Hematopoietic multipotent progenitor cell (in vitro differentiated cells): ENCODE data around the gene ABL2. TPM values are rescaled to one million over a fixed set of nuclear protein-coding genes. Genes with fewer than 3 reads are reported as not detected.
"Not testable (repeated sequence)": the region's sequence is repeated elsewhere in the genome, so short reads cannot be mapped to it uniquely, and the experiment has no call there.

Experiments
- DNase-seq, 3 donors: peaks; one replicate each; pipeline ENCODE4 v3.0.0-alpha.2; 2011 to 2015; ENCODE audit warnings: low read depth in 2 of 3, low spot score in 2 of 3
- total RNA-seq: library from RNA; depleted of rRNA; stranded (reverse); fragments of >200 nt; gene quantifications from one replicate; pipeline ENCODE4 v1.2.3, GENCODE V29; 2012

ABL2 gene
- 10.2 TPM for total RNA-seq

GRCh38 chr1:179229214-179230140 lies at the start of gene ABL2:
Gene ABL2, minus strand, starts transcription at chr1:179229677. Its CDS starts 280 bp downstream, at chr1:179229397.
- DNase-seq = peak; percentile 16 to 81 (median 56)

GRCh38 chr1:179278920-179279319 lies 49.4 kb upstream of the ABL2 start:
- no peak for DNase-seq

DNA sequence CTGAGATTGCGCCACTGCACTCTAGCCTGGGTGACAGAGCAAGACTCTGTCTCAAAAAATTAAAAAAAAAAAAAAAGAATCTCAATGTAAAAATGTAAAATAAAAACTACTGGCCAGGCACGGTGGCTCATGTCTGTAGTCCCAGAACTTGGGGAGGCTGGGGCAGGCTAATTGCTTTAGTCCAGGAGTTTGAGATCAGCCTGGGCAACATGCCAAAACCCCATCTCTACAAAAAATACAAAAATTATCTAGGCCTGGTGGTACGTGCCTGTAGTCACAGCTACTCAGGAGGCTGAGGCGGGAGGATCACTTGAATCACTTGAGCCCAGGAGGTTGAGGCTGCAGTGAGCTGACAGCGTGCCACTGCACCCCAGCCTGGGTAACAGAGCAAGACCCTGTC lies 44.9 kb upstream of the ABL2 start:
- not testable (repeated sequence) for DNase-seq

- no peak for DNase-seq
These were observed 39.6 kb upstream of the ABL2 start for GRCh38 chr1:179269071-179269470.

GRCh38 chr1:179264507-179264906 lies 35.0 kb upstream of the ABL2 start:
- no peak for DNase-seq

GRCh38 chr1:179263121-179263520 lies 33.6 kb upstream of the ABL2 start:
- no peak for DNase-seq

- DNase-seq = no peak
These were observed 32.7 kb upstream of the ABL2 start for GRCh38 chr1:179262183-179262582.

DNA sequence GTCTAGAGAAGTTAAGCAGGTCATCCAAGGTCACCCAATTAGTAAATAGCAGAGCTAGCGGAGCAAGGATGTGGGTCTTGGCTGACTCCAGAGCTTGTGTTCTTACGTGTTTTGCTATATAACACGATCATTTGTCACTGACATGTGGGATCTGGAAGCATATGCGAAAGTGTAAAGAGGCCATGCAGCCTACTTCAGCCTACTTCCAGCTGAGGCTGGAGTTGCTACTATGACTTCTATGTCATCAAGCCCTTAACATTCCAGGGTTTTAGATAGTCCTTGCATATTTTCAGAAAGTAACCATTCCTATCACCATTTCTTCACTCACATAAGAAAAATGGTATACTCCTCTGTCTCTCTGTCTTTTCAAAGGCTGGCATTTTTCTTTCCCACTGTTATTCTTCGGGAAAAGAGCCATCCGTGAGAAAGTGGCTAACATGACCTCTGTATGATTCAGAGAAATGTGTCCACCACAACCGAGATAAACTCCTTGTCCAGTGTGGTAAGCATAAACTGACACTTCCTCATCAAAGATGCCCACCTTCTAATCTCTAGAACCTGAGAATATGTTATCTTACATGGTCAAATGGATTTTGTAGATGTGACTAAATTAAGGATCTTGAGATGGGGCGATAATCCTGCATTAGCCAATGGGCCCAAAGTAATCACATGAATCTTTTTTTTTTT lies 24.0 kb upstream of the ABL2 start:
- DNase-seq = no peak

DNA sequence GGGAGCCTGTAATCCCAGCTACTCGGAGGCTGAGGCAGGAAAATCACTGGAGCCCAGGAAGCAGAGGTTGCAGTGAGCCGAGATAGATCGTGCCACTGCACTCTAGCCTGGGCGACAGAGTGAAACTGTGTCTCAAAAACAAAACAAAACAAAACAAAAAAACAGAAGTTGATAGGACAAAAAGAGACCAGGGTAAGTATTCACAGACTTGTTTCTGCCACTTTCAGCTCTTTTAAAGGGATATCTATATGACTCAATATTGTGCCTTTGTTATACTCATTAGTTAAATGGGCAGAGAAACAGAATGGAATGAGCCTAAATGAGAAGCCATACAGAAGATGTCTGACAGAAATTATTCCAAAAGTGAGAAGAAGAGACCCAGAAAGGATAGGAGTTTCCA lies 23.1 kb upstream of the ABL2 start:
- no peak for DNase-seq

- no peak for DNase-seq
These were observed 22.2 kb upstream of the ABL2 start for GRCh38 chr1:179251675-179252074.

- DNase-seq = no peak
These were observed 18.4 kb upstream of the ABL2 start for GRCh38 chr1:179247923-179248322.

DNA sequence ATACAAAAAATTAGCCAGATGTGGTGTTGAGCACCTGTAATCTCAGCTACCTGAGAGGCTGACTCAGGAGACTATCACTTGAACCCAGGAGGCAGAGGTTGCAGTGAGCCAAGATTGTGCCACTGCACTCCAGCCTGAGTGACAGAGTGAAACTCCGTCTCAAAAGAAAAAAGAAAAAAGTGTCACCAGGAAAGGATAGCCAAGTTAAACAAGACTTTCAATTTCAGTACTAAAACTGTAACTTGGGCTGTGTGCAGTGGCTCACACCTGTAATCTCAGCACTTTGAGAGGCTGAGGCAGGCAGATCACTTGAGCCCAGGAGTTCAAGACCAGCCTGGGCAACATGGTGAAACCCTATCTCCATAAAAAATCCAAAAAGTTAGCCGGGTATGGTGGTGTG lies 15.9 kb upstream of the ABL2 start:
- not testable (repeated sequence) for DNase-seq

- no peak for DNase-seq
These were observed 12.1 kb upstream of the ABL2 start for GRCh38 chr1:179241530-179242097.

- no peak for DNase-seq
These were observed 7.7 kb upstream of the ABL2 start for GRCh38 chr1:179237222-179237621.

- no peak for DNase-seq
These were observed 5.4 kb upstream of the ABL2 start for GRCh38 chr1:179234863-179235262.

DNA sequence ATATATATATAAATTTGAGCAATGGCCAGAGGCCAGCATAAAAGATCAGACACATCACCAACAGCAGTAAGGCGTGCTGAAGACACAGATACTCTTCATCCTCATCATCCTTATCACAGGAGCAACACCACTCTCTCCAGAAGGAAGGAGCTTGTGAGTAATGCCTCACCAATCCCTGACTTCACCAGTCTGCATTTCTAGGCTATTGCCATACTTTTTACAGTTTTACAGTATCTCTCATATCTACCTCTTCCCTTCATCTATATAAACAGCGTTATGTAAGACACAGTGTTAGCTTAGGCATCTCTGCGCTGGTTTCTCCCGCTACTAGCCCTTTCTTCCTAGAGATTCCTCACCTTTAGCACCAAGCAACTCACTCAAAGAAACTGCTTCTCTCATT lies 2.4 kb upstream of the ABL2 start:
- DNase-seq = no peak

GRCh38 chr1:179230721-179231120 lies 1.2 kb upstream of the ABL2 start:
- DNase-seq = no peak

GRCh38 chr1:179230251-179230650 lies 774 bp upstream of the ABL2 start:
- DNase-seq = no peak

DNA sequence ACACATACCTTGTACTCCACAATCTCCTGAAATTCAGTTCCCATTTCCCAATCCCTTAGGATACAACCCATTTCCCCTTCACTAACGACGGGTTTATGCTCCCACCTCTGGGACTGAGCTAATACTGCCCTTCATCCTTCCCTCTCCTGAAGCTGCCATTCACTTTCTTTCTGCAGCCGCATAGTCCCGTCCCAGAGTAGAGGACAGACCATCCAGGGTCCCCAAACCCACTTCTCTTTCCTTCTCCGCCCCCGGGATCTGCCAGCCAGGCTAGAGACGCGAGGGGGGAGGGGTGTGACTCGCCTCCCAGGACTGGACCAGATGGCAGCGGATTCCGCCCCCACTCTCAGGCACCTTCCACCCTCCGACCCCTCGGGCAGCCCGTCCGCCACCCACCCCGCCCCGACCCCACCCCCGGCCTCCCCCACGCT lies 679 bp downstream of the ABL2 start:
- peak in 2 of 3 donors; percentile 17 to 36 for DNase-seq

DNA sequence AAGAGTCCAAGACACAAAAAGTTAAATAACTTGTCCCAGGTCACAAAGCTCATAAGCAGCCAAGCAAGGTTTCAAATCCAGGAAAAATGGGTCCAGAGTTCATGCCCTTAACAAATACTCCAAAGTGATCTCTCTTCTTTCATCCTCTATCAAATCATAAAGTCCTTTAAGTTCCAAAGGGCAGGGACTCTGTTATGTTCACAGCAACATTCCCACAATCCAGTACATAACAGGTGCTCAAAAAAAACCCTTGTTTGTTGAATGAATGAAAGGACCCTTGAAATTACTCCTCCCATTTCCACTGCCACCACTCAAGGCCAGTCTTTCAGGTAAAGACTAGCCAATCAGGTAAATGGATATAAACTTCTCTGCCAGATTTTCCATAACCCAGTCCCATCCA lies 2.7 kb downstream of the ABL2 start:
- no peak for DNase-seq

DNA sequence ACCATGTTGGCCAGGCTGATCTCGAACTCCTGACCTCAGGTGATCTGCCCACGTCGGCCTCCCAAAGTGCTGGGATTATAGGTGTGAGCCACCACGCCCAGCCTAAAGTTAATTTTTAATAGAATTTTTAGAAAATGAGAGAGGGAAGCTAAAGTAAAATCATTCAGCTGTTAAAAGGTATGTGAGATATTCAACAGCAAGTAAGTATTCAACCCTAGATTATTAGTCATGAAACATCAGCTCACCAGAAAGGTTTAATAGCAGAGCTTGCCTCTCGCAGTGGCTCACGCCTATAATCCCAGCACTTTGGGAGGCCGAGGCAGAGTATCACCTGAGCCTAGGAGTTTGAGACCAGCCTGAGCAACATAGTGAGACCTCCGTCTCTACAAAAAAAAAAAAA lies 5.0 kb downstream of the ABL2 start:
- not testable (repeated sequence) for DNase-seq

GRCh38 chr1:179221121-179221520 lies 8.4 kb downstream of the ABL2 start:
- not testable (repeated sequence) for DNase-seq
